H54 (cell line): ENCODE data around the gene MOB3A.

Experiments used
- DNase-seq: peaks from one replicate; pipeline ENCODE4 v3.0.0; 2011; ENCODE audit warnings: low spot score, mixed read lengths; ENCODE audit not compliant: insufficient read length
- FAIRE-seq: peaks from 3 replicates; lab custom pipeline; 2011; peaks lifted over from hg19 to GRCh38; lab: Jason Lieb, UNC
- POLR2A ChIP-seq: IDR thresholded peaks from 2 replicates; pipeline ENCODE4 v1.6.1; 2011; ENCODE audit warnings: low read depth, mild to moderate bottlenecking, low read length

MOB3A gene

DNA sequence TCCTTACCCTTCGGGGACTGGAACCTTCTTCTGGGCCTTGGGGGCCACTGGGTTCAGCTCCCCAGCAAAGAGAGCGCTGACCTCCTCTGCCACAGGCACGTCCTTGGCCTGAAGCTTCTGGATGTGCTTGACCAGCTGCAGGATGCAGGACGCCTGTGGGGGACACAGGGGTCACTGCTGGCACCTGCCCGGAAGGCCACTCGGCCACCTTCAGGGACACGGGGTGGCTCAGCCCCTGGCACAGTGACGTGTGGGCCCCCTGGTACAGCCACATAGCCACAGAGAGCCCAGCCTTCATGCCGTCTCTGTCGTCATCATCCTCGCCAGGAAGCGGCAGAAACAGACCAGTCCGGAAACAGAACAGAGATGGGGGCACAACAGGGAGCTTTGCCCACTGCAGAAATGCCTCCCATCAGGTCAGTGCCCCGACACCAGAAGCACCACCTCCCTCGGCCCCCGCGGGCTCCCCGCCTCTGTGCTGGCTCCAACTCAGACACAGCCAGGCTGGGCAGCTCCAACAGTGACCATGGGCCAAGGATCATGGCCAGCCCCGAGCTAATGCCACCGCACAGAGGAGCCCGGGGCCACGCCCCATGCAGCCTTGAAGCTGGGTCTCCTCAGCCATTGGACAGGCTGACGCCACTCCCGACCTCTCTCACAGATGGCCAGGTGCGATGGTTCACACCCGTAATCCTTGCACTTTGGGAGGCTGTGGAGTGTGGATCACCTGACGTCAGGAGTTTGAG is 21.3 kb upstream of the MOB3A start:
- TF ChIP-seq POLR2A = no peak
- FAIRE-seq (no peak), DNase-seq (no peak)

DNA sequence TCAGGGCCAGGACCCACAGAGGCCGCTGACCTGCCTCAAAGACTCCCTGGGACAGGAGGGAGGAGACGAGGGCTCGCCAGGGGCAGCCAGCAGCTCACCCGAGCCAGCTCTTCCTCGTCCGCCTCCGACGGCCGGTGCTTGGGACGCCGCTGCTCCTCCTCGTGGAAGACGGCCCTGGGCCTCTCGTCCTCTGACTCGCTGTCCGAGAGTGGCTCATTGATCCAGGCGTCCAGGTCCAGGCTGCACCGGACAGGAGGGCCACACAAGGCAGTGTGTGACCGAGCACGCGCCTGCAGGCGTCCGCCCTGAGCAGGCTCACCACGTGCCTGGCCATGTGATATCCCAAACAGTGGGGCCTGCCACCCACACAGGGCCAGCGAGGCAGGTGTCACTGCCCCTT is 20.4 kb upstream of the MOB3A start:
- TF ChIP-seq POLR2A = no peak
- FAIRE-seq (no peak), DNase-seq (no peak)

DNA sequence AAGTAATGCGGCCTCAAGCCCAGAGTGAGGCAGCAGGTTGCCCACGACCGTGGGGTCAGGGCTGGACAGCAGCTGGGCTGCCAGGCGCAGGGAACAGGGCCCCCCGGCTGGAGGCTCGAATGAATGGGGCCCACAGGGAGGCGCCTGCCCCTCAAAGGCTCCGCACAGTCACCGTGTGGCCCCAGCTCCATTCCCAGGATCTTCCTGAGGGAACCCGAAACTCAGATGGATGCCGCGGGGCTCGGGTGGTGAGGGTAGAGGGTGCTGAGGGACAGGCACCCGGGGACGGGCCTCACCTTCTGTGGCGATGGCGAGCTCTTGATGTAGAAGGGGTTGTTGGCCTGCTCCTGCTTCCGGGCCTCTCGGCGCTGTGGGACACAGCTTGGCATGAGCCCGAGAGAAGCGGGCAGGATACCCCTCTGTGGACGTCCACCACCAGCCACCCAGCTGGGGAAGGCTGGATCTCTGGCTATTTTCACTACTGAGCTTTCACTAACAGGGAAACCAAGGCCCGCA is 19.8 kb upstream of the MOB3A start:
- no peak for DNase-seq
- FAIRE-seq = no peak
- TF ChIP-seq POLR2A = no peak

DNA sequence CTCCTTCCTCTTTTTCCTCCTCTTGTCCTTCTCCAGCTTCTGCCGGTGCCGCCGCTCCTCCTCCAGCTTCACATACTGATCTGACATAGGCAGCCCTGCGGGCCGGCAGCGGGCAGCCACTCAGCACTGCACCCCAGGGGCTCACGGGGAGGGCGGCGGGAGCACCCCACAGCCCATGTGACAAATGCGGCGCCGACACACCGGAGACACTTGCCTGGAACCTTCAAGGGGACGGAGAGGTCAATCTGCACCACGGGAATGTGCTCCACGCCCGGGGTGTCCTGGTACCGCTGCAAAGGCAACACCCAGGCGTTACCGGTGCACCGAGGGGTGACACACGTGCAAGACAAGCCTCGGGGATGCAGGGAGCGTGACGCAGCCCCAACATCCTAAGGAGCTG is 19.2 kb upstream of the MOB3A start:
- FAIRE-seq (no peak), DNase-seq (no peak)
- no peak for TF ChIP-seq POLR2A

DNA sequence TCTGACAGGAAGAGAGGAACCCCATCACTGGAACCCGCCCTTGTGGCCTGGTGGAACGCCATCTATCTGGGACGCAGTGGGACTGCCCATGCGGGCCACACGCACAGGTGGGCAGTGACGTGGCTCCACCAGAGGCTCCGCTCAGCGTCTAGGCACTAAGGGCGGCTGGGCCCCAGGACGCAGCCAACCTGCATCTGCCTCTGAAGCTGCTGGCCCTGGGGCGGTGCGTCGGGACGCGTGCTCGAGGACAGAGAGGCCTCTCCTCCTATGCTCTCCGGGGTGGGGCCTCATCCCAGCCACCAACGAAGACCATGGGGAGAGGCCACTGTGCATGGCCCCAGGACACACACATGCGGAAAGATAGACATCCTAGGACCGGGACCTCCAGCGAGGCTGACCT is 18.7 kb upstream of the MOB3A start:
- no peak for TF ChIP-seq POLR2A
- DNase-seq = no peak
- no peak for FAIRE-seq

DNA sequence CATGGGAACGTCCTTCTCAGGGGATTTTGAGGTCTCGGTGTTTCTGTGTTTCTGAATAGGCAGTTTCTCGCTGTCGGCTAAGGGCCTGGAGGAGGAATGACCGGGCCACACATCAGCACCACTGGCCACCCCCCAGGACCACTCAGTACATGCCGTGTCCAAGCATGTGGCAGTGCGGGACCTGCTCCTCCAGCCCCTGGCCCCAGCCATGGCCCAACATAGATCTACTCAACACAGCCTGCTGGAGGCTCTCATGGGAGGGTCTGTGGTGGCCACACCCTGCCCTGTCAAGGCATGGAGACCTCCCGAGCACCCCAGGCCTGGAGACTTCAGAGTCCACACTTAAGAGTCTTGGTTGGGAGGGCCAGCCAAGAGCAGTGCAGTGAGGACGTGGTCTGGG is 18.1 kb upstream of the MOB3A start:
- DNase-seq (no peak), FAIRE-seq (no peak)
- no peak for TF ChIP-seq POLR2A

DNA sequence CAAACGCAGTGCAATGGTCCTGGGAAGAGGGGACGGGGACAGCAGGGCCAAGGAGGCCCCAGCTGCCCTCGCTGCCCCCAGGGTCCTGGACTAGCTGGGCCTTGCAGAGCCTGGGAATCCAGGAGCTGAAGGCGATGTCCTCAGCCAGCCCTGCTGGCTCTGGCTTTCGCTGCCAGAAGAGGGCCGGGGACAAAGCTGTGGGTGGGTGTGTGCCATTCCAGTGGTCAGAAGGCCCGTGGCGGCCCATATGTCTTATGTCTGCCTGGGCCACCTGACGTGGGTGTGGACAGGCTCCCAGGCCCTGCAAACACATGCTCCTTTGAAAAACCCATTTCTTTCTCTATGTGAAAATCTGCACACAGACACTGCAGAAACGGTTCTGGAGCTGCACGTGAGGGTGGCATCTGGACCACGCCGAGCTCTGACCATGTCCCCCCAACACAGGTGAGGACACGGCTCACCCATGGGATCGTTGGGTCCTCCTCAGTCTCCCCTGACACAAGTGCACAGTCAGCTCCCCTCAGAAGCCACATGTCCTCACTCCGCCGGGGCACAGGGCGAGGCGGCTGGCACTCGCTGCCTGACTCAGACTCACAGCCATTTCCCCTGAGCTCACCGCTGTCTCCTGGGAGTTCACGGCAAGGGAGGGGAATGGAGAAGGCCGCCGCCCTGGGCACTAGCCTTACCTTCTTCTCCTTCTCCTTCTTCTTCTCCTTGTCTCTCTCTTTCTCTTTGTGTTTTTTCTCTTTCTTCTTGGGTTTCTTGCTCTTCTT is 17.5 kb upstream of the MOB3A start:
- TF ChIP-seq POLR2A = no peak
- DNase-seq = peak; percentile 66
- no peak for FAIRE-seq

DNA sequence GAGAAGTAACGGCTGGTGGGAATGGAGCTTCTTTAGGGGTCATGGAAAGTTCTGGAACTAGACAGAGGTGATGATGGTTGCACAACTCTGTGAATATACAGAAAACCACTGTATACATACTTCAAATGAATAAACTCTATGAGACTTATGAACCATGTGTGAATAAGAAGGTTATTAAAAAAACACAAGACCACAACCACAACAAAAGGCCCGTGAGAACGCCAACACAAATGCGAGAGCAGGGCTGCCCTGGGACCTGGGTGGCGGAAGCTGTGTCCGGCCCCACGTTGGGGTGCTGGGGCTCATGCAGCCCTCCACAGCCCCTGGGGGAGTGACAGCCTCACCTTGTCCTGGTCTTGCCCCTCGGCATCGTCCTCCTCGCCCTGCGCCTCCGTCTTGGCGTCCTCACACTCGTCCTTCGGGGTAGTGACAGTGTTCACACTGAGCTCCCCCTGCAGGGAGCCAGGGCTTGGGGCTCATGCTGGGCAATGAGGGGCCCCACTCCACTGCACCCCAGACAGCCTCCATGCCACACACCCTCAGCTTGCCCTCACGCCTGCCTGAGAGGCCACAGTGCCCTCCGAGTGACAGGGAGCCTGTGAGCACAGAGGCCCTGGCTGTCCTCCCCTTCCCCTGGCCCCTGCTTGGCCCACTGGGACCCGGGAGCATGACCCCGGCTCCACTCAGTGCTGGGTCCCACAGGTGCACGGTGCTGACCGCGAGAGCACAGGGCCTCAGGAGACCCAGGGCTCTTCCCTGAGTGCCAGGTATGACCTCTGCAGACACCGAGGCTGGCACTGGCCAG is 16.6 kb upstream of the MOB3A start:
- FAIRE-seq (no peak), DNase-seq (no peak)
- no peak for TF ChIP-seq POLR2A

DNA sequence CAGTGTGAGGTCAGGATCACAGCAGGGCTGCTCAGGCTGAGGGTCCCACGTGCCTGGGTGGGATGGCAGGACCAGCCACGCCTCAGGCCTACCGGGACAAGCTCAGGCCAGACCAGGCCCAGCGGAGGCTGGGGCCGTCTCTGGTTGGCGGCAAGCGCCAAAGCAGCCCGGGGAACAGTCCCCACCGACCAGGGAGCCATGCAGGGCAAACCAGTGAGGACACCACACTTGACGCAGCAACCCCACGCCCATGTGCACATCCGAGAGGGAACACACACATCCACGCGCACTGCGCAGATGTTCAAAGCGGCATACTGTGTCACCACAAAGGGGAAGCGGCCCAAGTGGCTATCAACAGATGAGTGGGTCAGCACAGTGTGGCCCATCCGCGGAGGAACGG is 15.8 kb upstream of the MOB3A start:
- no peak for FAIRE-seq
- TF ChIP-seq POLR2A = no peak

DNA sequence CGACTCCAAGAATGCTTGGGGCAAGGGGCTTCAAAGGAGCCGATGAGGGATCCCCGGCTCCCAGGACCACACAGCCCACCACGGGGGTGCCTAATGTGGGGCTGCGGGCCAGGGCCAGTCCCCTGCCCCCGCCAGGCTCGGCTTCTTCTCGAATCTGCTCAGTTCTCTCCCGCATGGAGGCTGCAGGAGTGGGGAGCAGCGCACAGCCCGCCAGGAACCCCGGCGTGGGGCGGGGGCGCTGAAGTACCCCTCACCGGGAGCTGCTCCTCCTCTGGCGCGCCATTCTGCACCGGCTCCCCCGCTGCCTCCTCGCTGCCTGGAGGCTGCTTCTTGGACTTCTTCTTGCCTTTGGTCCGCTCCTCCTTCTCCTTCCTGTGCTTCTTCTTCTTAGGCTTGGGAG is 15.3 kb upstream of the MOB3A start:
- no peak for FAIRE-seq
- no peak for DNase-seq
- no peak for TF ChIP-seq POLR2A

More for the DNA sequence above, 15.8 kb upstream of the MOB3A start:
- no peak for DNase-seq

DNA sequence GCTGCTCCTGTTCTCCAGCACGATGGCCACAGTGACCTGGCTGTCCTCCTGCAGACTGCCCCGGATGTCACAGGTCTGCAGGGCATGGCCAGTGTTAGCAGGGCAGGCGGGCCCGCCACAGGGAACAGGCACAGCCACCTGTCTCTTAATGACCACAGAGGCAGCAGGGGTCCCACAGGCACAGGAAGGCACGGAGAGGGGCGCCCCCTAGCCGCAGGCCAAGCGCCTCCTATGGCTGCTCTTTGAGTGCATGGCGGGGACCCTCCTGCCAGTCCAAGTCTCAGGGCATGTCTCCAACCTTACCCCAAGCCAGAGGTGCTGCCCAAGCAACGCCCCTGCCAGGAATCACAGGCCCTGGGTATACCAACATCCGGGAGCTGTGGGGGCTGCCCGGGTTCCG is 14.7 kb upstream of the MOB3A start:
- DNase-seq (no peak), FAIRE-seq (no peak)
- no peak for TF ChIP-seq POLR2A

DNA sequence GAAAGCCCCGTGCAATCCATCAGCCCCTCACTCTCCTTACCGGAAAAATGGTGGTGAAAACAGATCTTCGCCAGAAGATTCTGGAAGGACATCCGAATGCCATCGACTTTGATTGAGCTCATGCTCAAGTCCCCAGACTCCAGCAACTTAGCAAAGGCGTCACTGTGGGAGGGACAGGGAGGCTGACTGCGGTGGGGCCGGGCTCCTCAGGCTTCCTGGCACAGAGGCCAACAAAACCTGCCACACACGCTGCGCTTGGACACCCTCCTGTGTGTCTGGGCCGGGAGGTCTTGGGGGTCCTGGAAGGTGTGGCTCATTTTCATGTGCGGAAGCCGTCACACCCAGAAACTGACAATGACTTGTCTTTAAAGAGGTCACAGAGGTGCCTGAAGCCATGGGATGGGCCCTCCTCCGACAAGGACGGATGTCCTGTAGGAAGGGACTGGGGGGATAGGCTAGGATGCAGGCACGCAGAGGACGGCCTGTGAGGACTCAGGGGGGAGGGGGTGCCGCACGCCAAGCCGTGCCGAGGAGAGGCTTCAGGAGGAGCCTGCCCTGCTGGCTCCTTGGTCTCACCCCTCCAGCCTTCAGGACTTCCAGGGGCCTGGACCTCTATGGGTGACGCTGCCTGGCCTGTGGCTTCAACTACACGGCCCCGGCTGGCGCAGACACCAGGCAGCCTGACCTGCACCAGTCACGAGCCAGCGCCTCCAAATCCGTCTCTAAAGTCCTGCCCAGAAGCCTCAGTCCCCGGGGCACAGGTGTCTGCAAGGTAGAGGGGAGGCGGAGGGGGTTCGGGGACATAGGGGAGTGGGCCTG is 13.1 kb upstream of the MOB3A start:
- no peak for TF ChIP-seq POLR2A
- no peak for DNase-seq
- FAIRE-seq = no peak
